GM18508 (cell line): ENCODE results near the gene KCNJ4.
"Not testable (repeated sequence)": the region's sequence is repeated elsewhere in the genome, so short reads cannot be mapped to it uniquely, and the experiment has no call there.

Experiments used
- ATAC-seq: cut with Tn5 transposase; IDR thresholded peaks from one replicate; pipeline ENCODE4 v1.9.1; 2021; ENCODE audit warnings: moderate number of reproducible peaks; ENCODE audit not compliant: insufficient read depth, unreplicated experiment

The KCNJ4 gene

DNA sequence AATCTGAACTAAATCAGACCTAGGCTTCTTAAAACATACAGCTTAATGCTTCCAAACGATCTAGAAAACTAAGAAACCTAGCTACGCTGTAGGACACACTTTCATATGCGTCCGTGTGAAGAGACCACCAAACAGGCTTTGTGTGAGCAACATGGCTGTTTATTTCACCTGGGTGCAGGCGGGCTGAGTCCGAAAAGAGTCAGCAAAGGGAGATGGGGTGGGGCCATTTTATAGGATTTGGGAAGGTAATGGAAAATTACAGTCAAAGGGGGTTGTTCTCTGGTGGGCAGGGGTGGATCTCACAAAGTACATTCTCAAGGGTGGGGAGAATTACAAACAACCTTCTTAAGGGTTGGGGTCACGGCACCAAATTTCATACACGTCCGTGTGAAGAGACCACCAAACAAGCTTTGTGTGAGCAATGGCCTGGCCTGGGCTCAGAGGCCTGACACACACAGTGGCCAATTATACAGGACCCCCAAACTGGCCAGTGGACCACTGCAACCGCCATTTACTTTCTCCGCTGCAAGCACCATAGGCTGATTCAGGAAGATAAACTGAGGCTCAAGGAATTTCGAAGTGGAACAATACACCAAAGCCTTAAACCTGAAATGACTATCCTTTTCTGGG is 58.4 kb downstream of the KCNJ4 start:
- not testable (repeated sequence) for ATAC-seq

DNA sequence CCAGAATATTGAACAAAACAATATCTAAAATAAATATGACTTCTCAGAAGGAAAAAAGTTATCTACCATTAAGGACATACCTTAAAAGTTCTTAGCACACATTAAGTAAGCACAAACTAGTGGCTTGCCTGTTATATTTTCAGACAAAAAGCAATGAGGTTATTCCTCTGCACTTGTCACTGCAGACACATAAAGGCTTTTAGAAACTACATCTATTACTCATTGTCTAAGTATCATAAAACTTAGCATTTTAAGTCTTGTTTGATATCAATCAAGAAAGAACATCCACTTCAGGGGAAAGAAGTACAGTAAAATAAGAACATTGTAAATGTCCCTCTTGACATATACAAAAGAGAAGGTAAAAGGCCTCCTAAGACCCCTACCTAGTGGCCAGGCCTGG is 59.1 kb downstream of the KCNJ4 start:
- not testable (repeated sequence) for ATAC-seq

- not testable (repeated sequence) for ATAC-seq
These were observed 59.9 kb downstream of the KCNJ4 start for GRCh38 chr22:38394929-38395624.

DNA sequence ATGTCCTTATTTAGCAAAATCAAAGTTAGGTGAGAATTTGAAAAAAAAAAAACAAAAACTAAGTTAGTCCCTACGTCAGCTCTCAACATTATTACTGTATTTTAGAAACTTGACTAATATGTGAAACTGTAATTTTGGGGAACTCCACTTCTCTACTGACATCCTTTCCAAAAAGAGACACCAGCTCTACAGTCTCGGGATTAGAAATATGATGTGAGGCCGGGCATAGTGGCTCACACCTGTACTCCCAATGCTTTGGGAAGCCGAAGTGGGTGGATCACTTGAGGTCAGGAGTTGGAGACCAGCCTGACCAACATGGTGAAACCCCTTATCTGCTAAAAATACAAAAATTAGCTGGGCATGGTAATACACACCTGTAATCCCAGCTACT is 65.6 kb downstream of the KCNJ4 start:
- not testable (repeated sequence) for ATAC-seq

GRCh38 chr22:38388506-38389427 is 66.2 kb downstream of the KCNJ4 start:
- ATAC-seq, result not testable (repeated sequence)

DNA sequence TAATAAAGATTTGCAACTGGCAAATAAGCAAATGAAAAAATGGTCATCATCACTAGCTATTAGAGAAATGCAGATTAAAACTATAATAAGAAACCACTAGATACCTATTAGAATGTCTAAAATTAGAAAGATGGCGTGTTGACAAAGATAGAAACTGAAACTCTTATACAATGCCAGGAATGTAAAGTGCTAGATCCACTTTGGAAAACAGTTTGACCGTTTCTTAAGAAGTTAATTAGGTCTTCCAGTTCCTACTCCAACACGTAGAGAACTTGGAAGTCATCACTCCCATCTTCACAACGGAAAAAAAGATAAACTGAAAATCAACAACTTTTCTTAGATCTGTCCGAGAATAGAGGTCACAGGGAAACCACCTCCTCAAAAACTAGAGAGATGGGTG is 68.1 kb downstream of the KCNJ4 start:
- not testable (repeated sequence) for ATAC-seq

DNA sequence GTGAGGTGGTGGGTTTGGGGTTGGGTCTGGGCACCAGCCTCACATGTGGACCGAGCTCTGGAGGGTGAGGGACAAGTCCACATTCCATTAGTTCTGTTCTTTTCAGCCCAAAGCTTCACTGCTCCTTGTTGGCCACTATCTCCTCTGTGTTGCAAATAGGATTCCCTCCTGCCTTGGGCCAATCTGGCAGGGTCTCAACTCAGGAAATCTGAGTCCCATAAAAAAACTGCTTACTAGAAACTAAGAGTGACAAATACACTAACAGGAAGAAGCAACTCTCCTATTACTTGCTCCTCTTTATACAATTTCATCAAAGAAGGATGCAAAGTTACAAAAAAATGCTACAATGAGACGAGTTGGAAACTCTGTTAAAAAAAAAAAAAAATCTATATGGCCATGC is 71.6 kb downstream of the KCNJ4 start:
- no peak for ATAC-seq

DNA sequence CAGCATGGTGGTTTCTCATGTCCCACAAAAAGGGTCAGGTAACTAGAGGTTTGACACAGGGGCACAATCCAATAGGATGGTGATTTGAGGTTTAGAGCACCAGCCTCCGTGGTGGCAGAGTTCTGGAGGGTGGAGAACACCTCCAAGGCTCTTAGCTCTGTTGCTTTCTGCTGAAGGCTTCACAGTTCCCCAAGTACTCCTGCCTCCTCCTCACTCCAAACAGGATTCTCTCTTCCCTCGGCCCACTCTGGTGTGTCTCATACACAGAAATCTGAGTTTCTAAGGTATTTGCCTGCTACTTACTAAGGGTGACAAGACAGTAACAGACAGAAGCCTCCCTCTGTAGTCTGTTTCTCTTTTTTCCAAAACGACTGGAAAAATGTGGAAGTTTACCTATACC is 73.6 kb downstream of the KCNJ4 start:
- ATAC-seq, result not testable (repeated sequence)
